K562 (cell line): Measurements from ENCODE around the gene ALOXE3. TPM values are rescaled to one million over a fixed set of nuclear protein-coding genes. Genes with fewer than 3 reads are reported as not detected.
A peak's percentile ranks its signal among the peaks of the same experiment; 100 is the strongest.

Source experiments
- CREB1 ChIP-seq, 2 experiments: sonication (generic) in 1 of 2; formaldehyde crosslinking in 1 of 2; IDR thresholded peaks; 2 replicates each; pipeline versions ENCODE4 v1.6.1 to v1.8.0; 2012 to 2022; ENCODE audit warnings: inconsistent platforms in 1 of 2, mild to moderate bottlenecking in 1 of 2, missing genetic modification reagents in 1 of 2, moderate library complexity in 1 of 2
- EZH2 ChIP-seq: IDR thresholded peaks from 2 replicates; pipeline ENCODE4 v1.6.1; 2012; ENCODE audit warnings: low read depth, mild to moderate bottlenecking, inconsistent platforms, low read length, borderline replicate concordance
- GTF2A2 ChIP-seq: IDR thresholded peaks from 2 replicates; pipeline ENCODE4 v1.6.1; 2016; ENCODE audit warnings: mild to moderate bottlenecking, missing genetic modification characterization, missing compliant biosample characterization
- GTF2E2 ChIP-seq: fragments of 200-800 bp; sonication (Bioruptor generic); IDR thresholded peaks from 2 replicates; pipeline ENCODE4 v1.6.1; 2016; ENCODE audit warnings: missing genetic modification characterization, missing compliant biosample characterization
- HCFC1 ChIP-seq: IDR thresholded peaks from 2 replicates; pipeline ENCODE4 v1.6.1; 2012; ENCODE audit warnings: low read depth, low read length, improper control_type of control experiment
- KLF13 ChIP-seq: fragments of 450-650 bp; IDR thresholded peaks from 2 replicates; pipeline ENCODE4 v1.6.1; 2016; ENCODE audit warnings: missing genetic modification characterization, low read depth, mild to moderate bottlenecking, missing compliant biosample characterization, moderate library complexity, borderline replicate concordance
- PCBP2 ChIP-seq: fragments of 200-400 bp; formaldehyde crosslinking; IDR thresholded peaks from 2 replicates; pipeline ENCODE4 v1.6.1; 2018; ENCODE audit warnings: low read length, low read depth, mild to moderate bottlenecking, moderate library complexity; ENCODE audit not compliant: poor library complexity, severe bottlenecking
- POLR3A ChIP-seq: IDR thresholded peaks from 2 replicates; pipeline ENCODE4 v1.6.1; 2011; ENCODE audit warnings: borderline replicate concordance, mild to moderate bottlenecking, moderate library complexity; ENCODE audit not compliant: insufficient read length, insufficient read depth; ENCODE audit errors: extremely low read depth
- PTBP1 ChIP-seq: fragments of 200-400 bp; formaldehyde crosslinking; IDR thresholded peaks from 2 replicates; pipeline ENCODE4 v1.6.1; 2017; ENCODE audit warnings: low read depth, low read length
- RFX1 ChIP-seq: fragments of 450-650 bp; IDR thresholded peaks from 2 replicates; pipeline ENCODE4 v1.6.1; 2016; ENCODE audit warnings: mild to moderate bottlenecking, moderate library complexity
- ZEB2 ChIP-seq: fragments of 450-650 bp; IDR thresholded peaks from 2 replicates; pipeline ENCODE4 v1.6.1; 2016
- ZNF121 ChIP-seq: sonication (generic); formaldehyde crosslinking; conservative IDR thresholded peaks from 2 replicates; pipeline ENCODE4 v1.8.0; 2022; ENCODE audit warnings: missing genetic modification reagents
- ZNF431 ChIP-seq: sonication (generic); formaldehyde crosslinking; IDR thresholded peaks from 2 replicates; pipeline ENCODE4 v1.8.0; 2022; ENCODE audit warnings: mild to moderate bottlenecking, missing genetic modification reagents
- polyA plus RNA-seq, 8 experiments: library from polyadenylated mRNA; depleted of rRNA in 4 of 8; stranded (reverse) in 5 of 8; unstranded in 3 of 8; fragments of >200 nt; fragmentation: Nextera tagmentation in 2 of 8; fragmentation: Illumina TruSeq in 1 of 8; extraction: Ambion mirVana in 2 of 8; extraction: Trizol in 1 of 8; gene quantifications; 2 replicates each; pipeline versions ENCODE4 v1.2.1 to v1.2.3, GENCODE V29; 2011 to 2014; ENCODE audit warnings: inconsistent platforms in 1 of 8, missing spikeins in 1 of 8
- total RNA-seq, 7 experiments: library from RNA; depleted of rRNA in 6 of 7; stranded (reverse); fragments of >200 nt in 6 of 7; fragmentation: Illumina TruSeq in 2 of 7; extraction: Trizol in 2 of 7; gene quantifications; 2 replicates each; pipeline versions ENCODE4 v1.2.1 to v1.2.3, GENCODE V29; 2011 to 2021; ENCODE audit warnings: low replicate concordance in 1 of 7
- TF ChIP-seq, protein P1 (sequence below): fragments of 250-450 bp; sonication (Bioruptor Pico); IDR thresholded peaks from 2 replicates; pipeline ENCODE4 v1.5.0; 2021; ENCODE audit warnings: mild to moderate bottlenecking, borderline replicate concordance
- TF ChIP-seq, protein P2 (sequence below): fragments of 450-650 bp; IDR thresholded peaks from 2 replicates; pipeline ENCODE4 v1.6.1; 2016; ENCODE audit warnings: low read depth

The ALOXE3 gene
- total and polyA plus RNA-seq, 9 of the 15 experiments (the other 6 are each of a cell fraction or from before 2014, with no cell fraction given), result 0.04 TPM; not detected in 8

DNA sequence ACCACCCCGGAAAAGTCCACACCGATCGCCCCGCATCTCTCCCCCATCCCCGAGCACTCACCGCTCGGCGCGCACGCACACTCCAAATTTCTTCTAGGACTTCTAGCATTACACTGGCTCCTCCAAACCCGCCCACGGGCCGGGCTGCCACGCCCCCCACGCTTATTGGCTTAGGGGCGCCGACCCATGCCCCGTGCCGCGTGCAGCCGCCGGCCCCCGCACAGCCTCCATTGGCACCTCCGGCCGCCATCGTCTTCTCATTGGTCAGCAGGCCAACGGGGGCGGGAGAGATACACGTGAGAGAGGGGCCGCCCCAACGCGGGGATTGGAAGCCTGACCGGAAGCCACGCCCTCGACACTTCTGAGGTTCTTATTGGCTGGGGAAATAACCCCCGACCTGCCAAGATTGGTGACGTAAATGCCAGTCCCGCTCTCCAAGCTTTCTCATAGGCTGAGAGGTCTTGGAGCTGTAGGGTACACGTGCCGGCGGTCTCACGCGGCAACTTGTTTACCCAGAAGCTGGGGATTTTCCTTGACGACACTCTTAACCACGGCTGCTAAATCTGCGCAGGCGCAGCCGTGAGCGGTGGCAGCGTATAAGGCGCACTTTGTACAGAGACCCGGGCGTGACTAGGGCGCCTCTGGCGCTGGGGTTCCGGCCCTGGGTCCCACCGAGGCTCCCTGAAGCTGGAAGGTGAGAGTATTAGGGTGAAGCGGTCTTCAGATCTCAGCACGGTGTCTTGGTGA, 38.1 kb upstream of the ALOXE3 start (continued):
- TF ChIP-seq EZH2 (no peak), RFX1 (peak; percentile 53), GTF2A2 (tag) (no peak), PCBP2 (no peak), KLF13 (tag) (peak; percentile 90), ZEB2 (no peak), CREB1 (IDR thresholded peaks at IDR 0.05) (peak; percentile 83), CREB1 (CRISPR knock-in tag; IDR thresholded peaks at IDR 0.05) (peak; percentile 83), PTBP1 (no peak), ZNF431 (no peak), ZNF121 (CRISPR knock-in tag) (no peak), POLR3A (no peak), GTF2E2 (no peak), HCFC1 (0 out of 2 replicates have a peak, but pooled peaks have one; percentile 27)
- TF ChIP-seq, protein P1, sequence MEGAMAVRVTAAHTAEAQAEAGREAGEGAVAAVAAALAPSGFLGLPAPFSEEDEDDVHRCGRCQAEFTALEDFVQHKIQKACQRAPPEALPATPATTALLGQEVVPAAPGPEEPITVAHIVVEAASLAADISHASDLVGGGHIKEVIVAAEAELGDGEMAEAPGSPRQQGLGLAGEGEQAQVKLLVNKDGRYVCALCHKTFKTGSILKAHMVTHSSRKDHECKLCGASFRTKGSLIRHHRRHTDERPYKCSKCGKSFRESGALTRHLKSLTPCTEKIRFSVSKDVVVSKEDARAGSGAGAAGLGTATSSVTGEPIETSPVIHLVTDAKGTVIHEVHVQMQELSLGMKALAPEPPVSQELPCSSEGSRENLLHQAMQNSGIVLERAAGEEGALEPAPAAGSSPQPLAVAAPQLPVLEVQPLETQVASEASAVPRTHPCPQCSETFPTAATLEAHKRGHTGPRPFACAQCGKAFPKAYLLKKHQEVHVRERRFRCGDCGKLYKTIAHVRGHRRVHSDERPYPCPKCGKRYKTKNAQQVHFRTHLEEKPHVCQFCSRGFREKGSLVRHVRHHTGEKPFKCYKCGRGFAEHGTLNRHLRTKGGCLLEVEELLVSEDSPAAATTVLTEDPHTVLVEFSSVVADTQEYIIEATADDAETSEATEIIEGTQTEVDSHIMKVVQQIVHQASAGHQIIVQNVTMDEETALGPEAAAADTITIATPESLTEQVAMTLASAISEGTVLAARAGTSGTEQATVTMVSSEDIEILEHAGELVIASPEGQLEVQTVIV, result no peak
- TF ChIP-seq, protein P2, sequence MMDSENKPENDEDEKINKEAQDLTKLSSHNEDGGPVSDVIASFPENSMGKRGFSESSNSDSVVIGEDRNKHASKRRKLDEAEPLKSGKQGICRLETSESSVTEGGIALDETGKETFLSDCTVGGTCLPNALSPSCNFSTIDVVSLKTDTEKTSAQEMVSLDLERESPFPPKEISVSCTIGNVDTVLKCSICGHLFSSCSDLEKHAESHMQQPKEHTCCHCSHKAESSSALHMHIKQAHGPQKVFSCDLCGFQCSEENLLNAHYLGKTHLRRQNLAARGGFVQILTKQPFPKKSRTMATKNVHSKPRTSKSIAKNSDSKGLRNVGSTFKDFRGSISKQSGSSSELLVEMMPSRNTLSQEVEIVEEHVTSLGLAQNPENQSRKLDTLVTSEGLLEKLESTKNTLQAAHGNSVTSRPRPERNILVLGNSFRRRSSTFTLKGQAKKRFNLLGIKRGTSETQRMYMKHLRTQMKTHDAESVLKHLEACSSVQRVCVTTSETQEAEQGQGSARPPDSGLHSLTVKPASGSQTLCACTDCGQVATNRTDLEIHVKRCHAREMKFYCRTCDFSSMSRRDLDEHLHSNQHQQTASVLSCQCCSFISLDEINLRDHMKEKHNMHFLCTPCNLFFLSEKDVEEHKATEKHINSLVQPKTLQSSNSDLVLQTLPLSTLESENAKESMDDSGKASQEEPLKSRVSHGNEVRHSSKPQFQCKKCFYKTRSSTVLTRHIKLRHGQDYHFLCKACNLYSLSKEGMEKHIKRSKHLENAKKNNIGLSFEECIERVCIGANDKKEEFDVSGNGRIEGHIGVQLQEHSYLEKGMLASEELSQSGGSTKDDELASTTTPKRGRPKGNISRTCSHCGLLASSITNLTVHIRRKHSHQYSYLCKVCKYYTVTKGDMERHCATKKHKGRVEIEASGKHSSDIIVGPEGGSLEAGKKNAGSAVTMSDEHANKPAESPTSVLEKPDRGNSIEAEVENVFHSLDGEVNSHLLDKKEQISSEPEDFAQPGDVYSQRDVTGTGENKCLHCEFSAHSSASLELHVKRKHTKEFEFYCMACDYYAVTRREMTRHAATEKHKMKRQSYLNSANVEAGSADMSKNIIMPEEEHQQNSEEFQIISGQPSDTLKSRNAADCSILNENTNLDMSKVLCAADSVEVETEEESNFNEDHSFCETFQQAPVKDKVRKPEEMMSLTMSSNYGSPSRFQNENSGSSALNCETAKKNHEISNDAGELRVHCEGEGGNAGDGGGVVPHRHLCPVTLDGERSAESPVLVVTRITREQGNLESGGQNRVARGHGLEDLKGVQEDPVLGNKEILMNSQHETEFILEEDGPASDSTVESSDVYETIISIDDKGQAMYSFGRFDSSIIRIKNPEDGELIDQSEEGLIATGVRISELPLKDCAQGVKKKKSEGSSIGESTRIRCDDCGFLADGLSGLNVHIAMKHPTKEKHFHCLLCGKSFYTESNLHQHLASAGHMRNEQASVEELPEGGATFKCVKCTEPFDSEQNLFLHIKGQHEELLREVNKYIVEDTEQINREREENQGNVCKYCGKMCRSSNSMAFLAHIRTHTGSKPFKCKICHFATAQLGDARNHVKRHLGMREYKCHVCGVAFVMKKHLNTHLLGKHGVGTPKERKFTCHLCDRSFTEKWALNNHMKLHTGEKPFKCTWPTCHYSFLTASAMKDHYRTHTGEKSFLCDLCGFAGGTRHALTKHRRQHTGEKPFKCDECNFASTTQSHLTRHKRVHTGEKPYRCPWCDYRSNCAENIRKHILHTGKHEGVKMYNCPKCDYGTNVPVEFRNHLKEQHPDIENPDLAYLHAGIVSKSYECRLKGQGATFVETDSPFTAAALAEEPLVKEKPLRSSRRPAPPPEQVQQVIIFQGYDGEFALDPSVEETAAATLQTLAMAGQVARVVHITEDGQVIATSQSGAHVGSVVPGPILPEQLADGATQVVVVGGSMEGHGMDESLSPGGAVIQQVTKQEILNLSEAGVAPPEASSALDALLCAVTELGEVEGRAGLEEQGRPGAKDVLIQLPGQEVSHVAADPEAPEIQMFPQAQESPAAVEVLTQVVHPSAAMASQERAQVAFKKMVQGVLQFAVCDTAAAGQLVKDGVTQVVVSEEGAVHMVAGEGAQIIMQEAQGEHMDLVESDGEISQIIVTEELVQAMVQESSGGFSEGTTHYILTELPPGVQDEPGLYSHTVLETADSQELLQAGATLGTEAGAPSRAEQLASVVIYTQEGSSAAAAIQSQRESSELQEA, result no peak
